H1 (cell line): ENCODE measurements around the gene CFLAR. TPM values are rescaled to one million over a fixed set of nuclear protein-coding genes. Genes with fewer than 3 reads are reported as not detected.

Experiments used
- CTCF ChIA-PET: fragments of 300-600 bp; sonication (Branson Sonifier 250); formaldehyde crosslinking; loops from one replicate; lab custom pipeline; 2021; ENCODE audit not compliant: partially characterized antibody; lab: Charles Lee
- POLR2A ChIA-PET: fragments of 300-600 bp; sonication (Branson Sonifier 250); formaldehyde crosslinking; loops from one replicate; lab custom pipeline; 2021; ENCODE audit warnings: inconsistent platforms; ENCODE audit not compliant: partially characterized antibody; lab: Charles Lee
- DNase-seq, 2 experiments: peaks; one replicate each; pipeline versions ENCODE4 v3.0.0 to v3.0.0-alpha.2; 2010 to 2022; ENCODE audit warnings: low spot score in 2 of 2, low read depth in 1 of 2, mixed read lengths in 1 of 2
- FAIRE-seq: peaks from 2 replicates; lab custom pipeline; 2011; peaks lifted over from hg19 to GRCh38; lab: Jason Lieb, UNC
- H2AFZ ChIP-seq: 2 replicates; pipeline ENCODE4 v1.8.1; 2012; ENCODE audit warnings: low read length, inconsistent platforms
- H2AK5ac ChIP-seq: 2 replicates; pipeline ENCODE4 v1.6.1; 2013; ENCODE audit warnings: low read depth, low read length
- H2BK120ac ChIP-seq: replicated peaks from 2 replicates; pipeline ENCODE3; 2013; ENCODE audit warnings: low read depth, low read length, inconsistent platforms
- H2BK12ac ChIP-seq: 2 replicates; pipeline ENCODE4 v1.6.1; 2013; ENCODE audit warnings: low read depth, low read length
- H2BK15ac ChIP-seq: 2 replicates; pipeline ENCODE4 v1.6.1; 2013; ENCODE audit warnings: low read length
- H2BK20ac ChIP-seq: 2 replicates; pipeline ENCODE4 v1.6.1; 2013; ENCODE audit warnings: low read length
- H2BK5ac ChIP-seq: 2 replicates; pipeline ENCODE4 v1.6.1; 2013; ENCODE audit warnings: low read depth, low read length
- H3K14ac ChIP-seq: 2 replicates; pipeline ENCODE4 v1.6.1; 2013; ENCODE audit warnings: inconsistent platforms; ENCODE audit not compliant: insufficient read length
- H3K18ac ChIP-seq: 2 replicates; pipeline ENCODE4 v1.6.1; 2013; ENCODE audit warnings: low read length; ENCODE audit errors: extremely low read depth
- H3K23ac ChIP-seq: 2 replicates; pipeline ENCODE4 v1.6.1; 2013; ENCODE audit warnings: inconsistent platforms; ENCODE audit not compliant: insufficient read length
- H3K23me2 ChIP-seq: 2 replicates; pipeline ENCODE4 v1.6.1; 2013; ENCODE audit warnings: low read depth, low read length
- H3K27ac ChIP-seq: 2 replicates; pipeline ENCODE4 v1.6.1; 2011; ENCODE audit warnings: low read depth, low read length, inconsistent platforms
- H3K27me3 ChIP-seq, 4 experiments: replicated peaks in 1 of 4; 1 replicate in 1 of 4; 2 replicates in 3 of 4; pipeline versions ENCODE4 v1.6.1 to v1.8.1; 2011 to 2013; ENCODE audit warnings: low read length in 3 of 4, mild to moderate bottlenecking in 3 of 4, inconsistent platforms in 2 of 4, mixed read lengths in 2 of 4, moderate library complexity in 1 of 4; ENCODE audit not compliant: control insufficient read depth in 3 of 4, insufficient read depth in 3 of 4; ENCODE audit errors: extremely low read depth in 1 of 4
- H3K36me3 ChIP-seq, 4 experiments: 2 replicates each; pipeline versions ENCODE4 v1.6.1 to v1.8.1; 2011 to 2013; ENCODE audit warnings: mild to moderate bottlenecking in 4 of 4, low read length in 3 of 4, moderate library complexity in 2 of 4, control low read depth in 1 of 4, inconsistent platforms in 1 of 4; ENCODE audit not compliant: insufficient read depth in 4 of 4, control insufficient read depth in 2 of 4
- H3K4ac ChIP-seq: replicated peaks from 2 replicates; pipeline ENCODE3; 2013; ENCODE audit warnings: low read length, low read depth, mixed read lengths, inconsistent platforms; ENCODE audit not compliant: insufficient read length
- H3K4me1 ChIP-seq, 4 experiments: replicated peaks in 1 of 4; 1 replicate in 1 of 4; 2 replicates in 3 of 4; pipeline versions ENCODE4 v1.6.1 to v1.8.1; 2011 to 2013; ENCODE audit warnings: low read length in 3 of 4, inconsistent platforms in 2 of 4, mixed read lengths in 1 of 4; ENCODE audit not compliant: insufficient read depth in 4 of 4, control insufficient read depth in 3 of 4
- H3K4me2 ChIP-seq, 2 experiments: 2 replicates each; pipeline versions ENCODE4 v1.6.1 to v1.8.1; 2011 to 2013; ENCODE audit warnings: low read depth in 2 of 2, low read length in 2 of 2, control low read depth in 1 of 2, inconsistent platforms in 1 of 2, mild to moderate bottlenecking in 1 of 2; ENCODE audit not compliant: insufficient read depth in 1 of 2
- H3K4me3 ChIP-seq, 4 experiments: fragments of 200-600, 300-600 bp in 1 of 4; sonication (generic), shearing (Covaris generic), sonication (Bioruptor Twin) in 1 of 4; 2 replicates each; pipeline versions ENCODE4 v1.5.1 to v1.8.1; 2011 to 2016; ENCODE audit warnings: low read length in 4 of 4, low read depth in 3 of 4, control low read depth in 2 of 4, inconsistent platforms in 2 of 4, mild to moderate bottlenecking in 2 of 4, mixed read lengths in 1 of 4, moderate library complexity in 1 of 4; ENCODE audit not compliant: insufficient read depth in 2 of 4; ENCODE audit errors: extremely low read depth in 1 of 4
- H3K56ac ChIP-seq: replicated peaks from 2 replicates; pipeline ENCODE3; 2013; ENCODE audit warnings: low read depth, mild to moderate bottlenecking, mixed read lengths, low read length, inconsistent platforms; ENCODE audit not compliant: insufficient read length
- H3K79me1 ChIP-seq: 2 replicates; pipeline ENCODE4 v1.6.1; 2013; ENCODE audit warnings: low read depth, low read length, control low read depth
- H3K79me2 ChIP-seq, 2 experiments: 2 replicates each; pipeline versions ENCODE4 v1.6.1 to v1.8.1; 2012 to 2013; ENCODE audit warnings: low read length in 2 of 2, mild to moderate bottlenecking in 2 of 2, inconsistent platforms in 1 of 2; ENCODE audit not compliant: insufficient read depth in 2 of 2, control insufficient read depth in 1 of 2
- H3K9ac ChIP-seq, 4 experiments: replicated peaks in 1 of 4; 1 replicate in 1 of 4; 2 replicates in 3 of 4; pipeline versions ENCODE4 v1.6.1 to v1.8.1; 2011 to 2013; ENCODE audit warnings: low read depth in 3 of 4, low read length in 3 of 4, control low read depth in 2 of 4, mild to moderate bottlenecking in 2 of 4, moderate library complexity in 2 of 4, inconsistent platforms in 1 of 4; ENCODE audit errors: extremely low read depth in 1 of 4
- H3K9me3 ChIP-seq, 2 experiments: 2 replicates each; pipeline versions ENCODE4 v1.6.1 to v1.8.1; 2012 to 2013; ENCODE audit warnings: mild to moderate bottlenecking in 2 of 2, moderate library complexity in 2 of 2, control low read depth in 1 of 2, inconsistent platforms in 1 of 2, low read depth in 1 of 2, low read length in 1 of 2, mixed read lengths in 1 of 2; ENCODE audit not compliant: insufficient read depth in 2 of 2
- H4K20me1 ChIP-seq, 2 experiments: replicated peaks in 1 of 2; 2 replicates each; pipeline versions ENCODE3 to v1.8.1; 2011 to 2013; ENCODE audit warnings: inconsistent platforms in 2 of 2, low read length in 2 of 2, mild to moderate bottlenecking in 1 of 2; ENCODE audit not compliant: insufficient read depth in 2 of 2, control insufficient read depth in 1 of 2
- H4K5ac ChIP-seq: 2 replicates; pipeline ENCODE4 v1.6.1; 2013; ENCODE audit warnings: low read length, low read depth, mixed read lengths, inconsistent platforms; ENCODE audit not compliant: insufficient read length
- H4K8ac ChIP-seq: 2 replicates; pipeline ENCODE4 v1.8.0; 2013; ENCODE audit warnings: mild to moderate bottlenecking, moderate library complexity, low read length, inconsistent platforms; ENCODE audit not compliant: insufficient read depth; ENCODE audit errors: extremely low read depth
- H4K91ac ChIP-seq: replicated peaks from 2 replicates; pipeline ENCODE3; 2013; ENCODE audit warnings: low read length, mixed read lengths, inconsistent platforms; ENCODE audit not compliant: insufficient read length
- BCL11A ChIP-seq, 2 experiments: IDR thresholded peaks; one replicate each; pipeline ENCODE4 v1.6.1; 2011; ENCODE audit warnings: low read depth in 2 of 2, low read length in 2 of 2, mild to moderate bottlenecking in 2 of 2
- CHD1 ChIP-seq: IDR thresholded peaks from 2 replicates; pipeline ENCODE4 v1.6.1; 2012; ENCODE audit warnings: low read depth, low read length, improper control_type of control experiment
- EP300 ChIP-seq, 2 experiments: IDR thresholded peaks; 1 replicate in 1 of 2; 2 replicates in 1 of 2; pipeline ENCODE4 v1.6.1; 2011 to 2012; ENCODE audit warnings: low read depth in 2 of 2, low read length in 2 of 2, mild to moderate bottlenecking in 2 of 2, borderline replicate concordance in 1 of 2, inconsistent platforms in 1 of 2, moderate library complexity in 1 of 2
- JUND ChIP-seq: IDR thresholded peaks from 2 replicates; pipeline ENCODE4 v1.6.1; 2011; ENCODE audit warnings: mild to moderate bottlenecking, improper control_type of control experiment, low read length
- NANOG ChIP-seq: IDR thresholded peaks from 2 replicates; pipeline ENCODE4 v1.6.1; 2011; ENCODE audit warnings: low read length, low read depth, mild to moderate bottlenecking, inconsistent platforms; ENCODE audit not compliant: insufficient read depth, poor library complexity, severe bottlenecking
- PHF8 ChIP-seq: fragments of 200-600 bp; sonication (generic); conservative IDR thresholded peaks from 2 replicates; pipeline ENCODE4 v1.7.1; 2012; ENCODE audit warnings: low read depth, mild to moderate bottlenecking, inconsistent platforms, low read length, moderate library complexity
- POU5F1 ChIP-seq: IDR thresholded peaks from 2 replicates; pipeline ENCODE4 v1.6.1; 2011; ENCODE audit warnings: low read depth, mild to moderate bottlenecking, low read length, moderate library complexity
- TAF1 ChIP-seq: IDR thresholded peaks from 2 replicates; pipeline ENCODE4 v1.6.1; 2011; ENCODE audit warnings: mild to moderate bottlenecking, low read depth, low read length
- WGBS, 2 experiments: shearing (Covaris generic) in 1 of 2; methylation state at CpG; one replicate each; pipeline versions ENCODE4 v1.1.6 to v1.1.7; 2013 to 2015; ENCODE audit warnings: low lambda C conversion rate in 2 of 2, mixed read lengths in 2 of 2, inconsistent platforms in 1 of 2, low coverage in 1 of 2, missing lambda C conversion rate in 1 of 2; ENCODE audit not compliant: insufficient replicate concordance in 2 of 2, insufficient coverage in 1 of 2, insufficient read length in 1 of 2; ENCODE audit errors: extremely low coverage in 1 of 2, missing lambda C conversion rate in 1 of 2; 5-methylcytosine and 5-hydroxymethylcytosine counted together
- polyA plus RNA-seq, 7 experiments: library from polyadenylated mRNA; depleted of rRNA in 3 of 7; stranded (reverse) in 5 of 7; unstranded in 2 of 7; fragments of >200 nt in 5 of 7; fragments of 200-250 nt in 2 of 7; gene quantifications; 1 replicate in 5 of 7; 2 replicates in 1 of 7; 4 replicates in 1 of 7; pipeline versions ENCODE4 v1.2.1 to v1.2.3, GENCODE V29; 2011 to 2013; ENCODE audit warnings: missing spikeins in 2 of 7, mixed read lengths in 2 of 7
- total RNA-seq: library from RNA; stranded (reverse); fragmentation: NEBNext Ultra II Directional; extraction: Animal tissue kit (Norgen Biotek cat#: 25700); gene quantifications from 2 replicates; pipeline ENCODE4 v1.2.1, GENCODE V29; 2021

CFLAR gene
- total and polyA plus RNA-seq, 2 of the 8 experiments (the other 6 are each of a cell fraction or from before 2014, with no cell fraction given) = 1.1 to 3.9 TPM

- H3K23me2 ChIP-seq = no peaks in the 10 kb centered on the region
- H3K4me3 ChIP-seq = no peak overlapping the region
- H3K79me2 ChIP-seq = no peaks in the 10 kb centered on the region
- no peak overlapping the region for H4K91ac ChIP-seq
- H2AK5ac ChIP-seq = no peak overlapping the region
- H3K9me3 ChIP-seq = no peaks in the 10 kb centered on the region
- no peak overlapping the region for H3K4me2 ChIP-seq
- H3K4me1 ChIP-seq = peaks cover 0 to 7% (median 2%) of the 10 kb centered on the region in 4 experiments; a peak in 4 of 7 replicates
- no peaks in the 10 kb centered on the region for H3K79me1 ChIP-seq
- TF ChIP-seq TAF1 (no peak), JUND (no peak), NANOG (no peak), POU5F1 (no peak), PHF8 (no peak), CHD1 (no peak), EP300 (IDR thresholded peaks at IDR 0.05; ENCODE audit: borderline replicate concordance in 1 of 2, low read depth in 2 of 2, low read length in 2 of 2) (no peak), BCL11A (IDR thresholded peaks at IDR 0.05; ENCODE audit: low read depth in 2 of 2, low read length in 2 of 2) (no peak)
- no peak overlapping the region for H3K4ac ChIP-seq
- H3K36me3 ChIP-seq = no peaks in the 10 kb centered on the region
- ChIA-PET POLR2A (interaction anchor here (1.2 to 1.4 kb wide), 3 partner anchors 11 to 50 kb away, joined by 3 to 6 read pairs (median 5); partner anchors contain the start of gene CFLAR), CTCF (interaction anchor here (0.9 to 2.0 kb wide), 4 partner anchors 9 to 163 kb away, joined by 4 to 9 read pairs (median 4); partner anchors contain the start of gene ORC2)
- no peak overlapping the region for H3K27ac ChIP-seq
- H3K23ac ChIP-seq = no peak overlapping the region
- no peak overlapping the region for H2AFZ ChIP-seq
- no peak overlapping the region for H3K9ac ChIP-seq
- H2BK5ac ChIP-seq = no peak overlapping the region
- no peak overlapping the region for H2BK20ac ChIP-seq
- H2BK15ac ChIP-seq = no peak overlapping the region
- no peak overlapping the region for H4K5ac ChIP-seq
- no peak overlapping the region for H3K14ac ChIP-seq
- no peaks in the 10 kb centered on the region for H3K27me3 ChIP-seq
- H4K20me1 ChIP-seq = no peaks in the 10 kb centered on the region
- no peak overlapping the region for H3K56ac ChIP-seq
- DNase-seq (no peak), FAIRE-seq (no peak)
- no peak overlapping the region for H2BK12ac ChIP-seq
- H4K8ac ChIP-seq = no peak overlapping the region
- no peak overlapping the region for H3K18ac ChIP-seq
- H2BK120ac ChIP-seq = no peak overlapping the region
- WGBS, 2 experiments = 75% methylated on average over 2 of the region's 2 CpGs; no CpG with 5 or more reads in 1 of the 2 experiments
These were observed 11.2 kb downstream of the CFLAR start for GRCh38 chr2:201127152-201127511.
